ENCODE results near the gene LBHD1.
"Not testable (repeated sequence)": the region's sequence is repeated elsewhere in the genome, so short reads cannot be mapped to it uniquely, and the experiment has no call there.

The LBHD1 gene

DNA sequence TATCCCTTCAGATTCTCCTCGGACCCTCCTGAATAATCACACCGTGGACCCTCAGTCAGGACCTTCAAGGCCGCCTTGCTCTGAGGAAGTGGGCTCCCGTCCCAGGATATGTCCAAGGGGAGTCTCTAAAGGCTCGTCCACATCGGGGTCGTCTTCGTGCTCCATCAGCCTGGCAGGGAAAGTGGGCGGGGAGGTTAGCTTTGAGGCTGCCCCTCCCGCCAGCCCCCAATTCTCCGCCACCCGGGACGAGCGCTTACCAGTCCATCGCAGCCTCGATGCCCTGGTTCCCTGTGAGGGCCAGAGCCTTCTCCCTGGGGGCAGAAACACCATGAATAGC, 6.3 kb upstream of the LBHD1 start:
- peak overlapping the region; percentile 90 for H3K27ac ChIP-seq
- no peaks in the 10 kb centered on the region for H3K9me3 ChIP-seq
- TF ChIP-seq, protein P1, sequence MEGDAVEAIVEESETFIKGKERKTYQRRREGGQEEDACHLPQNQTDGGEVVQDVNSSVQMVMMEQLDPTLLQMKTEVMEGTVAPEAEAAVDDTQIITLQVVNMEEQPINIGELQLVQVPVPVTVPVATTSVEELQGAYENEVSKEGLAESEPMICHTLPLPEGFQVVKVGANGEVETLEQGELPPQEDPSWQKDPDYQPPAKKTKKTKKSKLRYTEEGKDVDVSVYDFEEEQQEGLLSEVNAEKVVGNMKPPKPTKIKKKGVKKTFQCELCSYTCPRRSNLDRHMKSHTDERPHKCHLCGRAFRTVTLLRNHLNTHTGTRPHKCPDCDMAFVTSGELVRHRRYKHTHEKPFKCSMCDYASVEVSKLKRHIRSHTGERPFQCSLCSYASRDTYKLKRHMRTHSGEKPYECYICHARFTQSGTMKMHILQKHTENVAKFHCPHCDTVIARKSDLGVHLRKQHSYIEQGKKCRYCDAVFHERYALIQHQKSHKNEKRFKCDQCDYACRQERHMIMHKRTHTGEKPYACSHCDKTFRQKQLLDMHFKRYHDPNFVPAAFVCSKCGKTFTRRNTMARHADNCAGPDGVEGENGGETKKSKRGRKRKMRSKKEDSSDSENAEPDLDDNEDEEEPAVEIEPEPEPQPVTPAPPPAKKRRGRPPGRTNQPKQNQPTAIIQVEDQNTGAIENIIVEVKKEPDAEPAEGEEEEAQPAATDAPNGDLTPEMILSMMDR (IDR thresholded peaks at IDR 0.05): no peak
- no peaks in the 10 kb centered on the region for H3K27me3 ChIP-seq
- peak overlapping the region; percentile 87 to 98 for H3K4me3 ChIP-seq (ENCODE audit: low read depth in 1 of 2, low read length in 1 of 2)
- peaks cover 43% of the 10 kb centered on the region for H3K36me3 ChIP-seq
- H3K4me1 ChIP-seq (ENCODE audit: control insufficient read depth in 1 of 2, insufficient read depth in 1 of 2, low read depth in 1 of 2, low read length in 1 of 2): peaks cover 17 to 20% of the 10 kb centered on the region in 2 experiments

DNA sequence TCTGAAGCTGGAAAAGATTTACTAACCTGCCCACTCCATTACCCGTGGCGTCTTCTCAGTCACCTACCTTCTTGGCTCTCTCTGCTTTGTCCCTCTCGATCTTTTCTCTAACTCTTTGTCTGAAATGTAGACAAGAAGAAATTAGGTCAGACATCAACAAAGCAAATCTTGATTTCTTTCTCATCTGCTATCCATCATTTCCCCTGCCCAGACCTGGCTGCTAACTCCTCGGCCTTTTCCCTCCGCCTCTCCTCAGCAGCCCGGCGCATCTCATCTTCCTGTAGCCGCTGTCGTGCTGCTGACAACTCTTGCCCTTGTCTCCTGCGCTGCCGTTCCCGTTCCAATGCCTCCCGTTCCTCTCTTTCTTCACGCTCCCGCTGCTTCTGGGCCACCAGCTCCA, 5.6 kb upstream of the LBHD1 start:
- peak overlapping the region; percentile 90 for H3K27ac ChIP-seq
- TF ChIP-seq, protein P1 (IDR thresholded peaks at IDR 0.05): no peak
- H3K36me3 ChIP-seq: peaks cover 50% of the 10 kb centered on the region
- H3K4me3 ChIP-seq (ENCODE audit: low read depth in 1 of 2, low read length in 1 of 2): peak overlapping the region; percentile 87 to 98
- no peaks in the 10 kb centered on the region for H3K27me3 ChIP-seq
- no peaks in the 10 kb centered on the region for H3K9me3 ChIP-seq
- peaks cover 22 to 25% of the 10 kb centered on the region in 2 experiments for H3K4me1 ChIP-seq (ENCODE audit: control insufficient read depth in 1 of 2, insufficient read depth in 1 of 2, low read depth in 1 of 2, low read length in 1 of 2)

DNA sequence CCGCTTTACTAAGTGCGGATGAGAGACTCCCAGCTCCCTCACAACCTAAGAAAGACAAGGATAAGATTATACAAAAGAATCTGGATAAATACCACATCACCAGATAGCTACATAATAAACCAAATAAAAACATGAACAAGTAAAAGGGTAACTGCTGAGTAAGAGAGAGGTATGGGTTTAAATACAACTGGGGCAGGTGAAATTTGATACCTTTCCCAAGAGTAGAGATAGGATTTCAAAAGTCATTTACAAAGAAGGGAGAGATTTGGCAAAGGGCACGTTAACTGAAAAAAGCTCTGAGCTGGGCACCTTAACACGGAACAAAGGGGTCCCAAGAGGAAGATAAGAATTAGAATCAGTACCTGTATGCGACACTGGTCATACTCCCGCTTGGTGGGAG, 5.1 kb upstream of the LBHD1 start:
- Histone ChIP-seq H3K27me3 (no peaks in the 10 kb centered on the region), H3K27ac (peak overlapping the region; percentile 90), H3K4me1 (ENCODE audit: control insufficient read depth in 1 of 2, insufficient read depth in 1 of 2, low read depth in 1 of 2, low read length in 1 of 2) (peaks cover 28 to 31% of the 10 kb centered on the region in 2 experiments), H3K4me3 (ENCODE audit: low read depth in 1 of 2, low read length in 1 of 2) (no peak overlapping the region), H3K9me3 (no peaks in the 10 kb centered on the region), H3K36me3 (peaks cover 51% of the 10 kb centered on the region)
- TF ChIP-seq, protein P1 (IDR thresholded peaks at IDR 0.05): no peak

DNA sequence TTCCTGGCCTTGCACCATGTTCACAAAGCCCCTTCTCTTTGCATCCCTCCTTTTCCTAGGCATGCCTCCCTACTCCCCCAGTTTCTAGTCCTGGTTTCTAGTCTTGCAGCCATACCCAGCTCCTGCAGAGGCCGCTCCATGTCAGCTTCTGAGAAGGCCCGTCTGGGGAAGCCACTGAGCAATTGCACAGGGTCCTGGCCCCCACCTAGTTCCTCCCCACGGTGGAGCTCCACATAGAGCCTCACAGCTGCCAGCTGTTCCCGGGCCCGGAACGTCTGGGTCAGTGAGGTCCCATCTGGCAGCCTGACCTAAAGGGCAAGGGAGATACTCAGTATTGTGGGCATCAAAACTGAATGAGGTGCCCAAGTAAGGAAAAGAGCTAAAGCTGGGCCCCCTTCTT, 4.6 kb upstream of the LBHD1 start:
- Histone ChIP-seq H3K36me3 (peaks cover 51% of the 10 kb centered on the region), H3K4me3 (ENCODE audit: low read depth in 1 of 2, low read length in 1 of 2) (no peak overlapping the region), H3K27me3 (no peaks in the 10 kb centered on the region), H3K4me1 (ENCODE audit: control insufficient read depth in 1 of 2, insufficient read depth in 1 of 2, low read depth in 1 of 2, low read length in 1 of 2) (peaks cover 32 to 33% of the 10 kb centered on the region in 2 experiments), H3K27ac (peak overlapping the region; percentile 51), H3K9me3 (no peaks in the 10 kb centered on the region)
- TF ChIP-seq, protein P1 (IDR thresholded peaks at IDR 0.05): no peak

DNA sequence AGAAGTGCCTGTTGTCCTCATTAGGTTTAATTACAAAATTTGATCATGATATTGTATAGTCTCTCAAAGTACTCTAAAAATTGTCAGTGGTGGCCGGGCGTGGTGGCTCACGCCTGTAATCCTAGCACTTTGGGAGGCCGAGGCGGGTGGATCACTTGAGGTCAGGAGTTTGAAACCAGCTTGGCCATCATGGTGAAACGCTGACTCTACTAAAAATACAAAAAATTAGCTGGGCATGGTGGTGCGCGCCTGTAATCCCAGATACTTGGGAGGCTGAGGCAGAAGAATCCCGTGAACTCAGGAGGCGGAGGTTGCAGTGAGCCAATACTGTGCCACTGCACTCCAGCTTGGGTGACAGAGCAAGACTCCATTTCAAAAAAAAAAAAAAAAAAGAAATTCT, 3.3 kb upstream of the LBHD1 start:
- H3K4me3 ChIP-seq (ENCODE audit: low read depth in 1 of 2, low read length in 1 of 2); H3K27me3 ChIP-seq; H3K27ac ChIP-seq; H3K9me3 ChIP-seq: not testable (repeated sequence)
- Histone ChIP-seq H3K36me3 (peaks cover 51% of the 10 kb centered on the region), H3K4me1 (ENCODE audit: control insufficient read depth in 1 of 2, insufficient read depth in 1 of 2, low read depth in 1 of 2, low read length in 1 of 2) (peaks cover 39% of the 10 kb centered on the region in 2 experiments)

DNA sequence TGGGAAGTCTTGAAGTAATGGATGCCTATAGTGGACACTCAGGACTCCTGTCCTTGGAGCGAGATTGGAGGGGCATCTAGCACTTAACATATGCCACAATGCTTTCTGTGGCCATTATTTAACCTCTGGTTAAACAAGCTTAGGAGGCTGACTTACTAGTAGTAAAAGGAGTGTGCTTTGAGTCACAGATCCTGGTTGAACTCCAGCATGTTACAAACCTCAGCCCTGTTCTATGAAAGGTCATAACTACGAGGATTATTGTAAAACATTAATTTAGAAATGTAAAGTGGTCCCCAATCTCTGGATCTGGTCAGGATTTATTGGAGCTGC, 1.1 kb upstream of the LBHD1 start:
- H3K36me3 ChIP-seq: peaks cover 51% of the 10 kb centered on the region
- no peak overlapping the region for H3K27ac ChIP-seq
- H3K9me3 ChIP-seq: no peaks in the 10 kb centered on the region
- H3K27me3 ChIP-seq: no peaks in the 10 kb centered on the region
- peaks cover 31% of the 10 kb centered on the region in 2 experiments for H3K4me1 ChIP-seq (ENCODE audit: control insufficient read depth in 1 of 2, insufficient read depth in 1 of 2, low read depth in 1 of 2, low read length in 1 of 2)
- no peak overlapping the region for H3K4me3 ChIP-seq (ENCODE audit: low read depth in 1 of 2, low read length in 1 of 2)
- TF ChIP-seq, protein P1 (IDR thresholded peaks at IDR 0.05): no peak

All from neutrophil (primary cell).